SK-N-MC (cell line): ENCODE measurements around the gene PURA.

Source experiments
- EZH2 ChIP-seq: fragments of 200-600 bp; sonication (generic); IDR thresholded peaks from one replicate; pipeline ENCODE4 v1.6.1; 2017; ENCODE audit warnings: antibody characterized with exemption
- FOXP2 ChIP-seq: optimal IDR thresholded peaks from 2 replicates; pipeline ENCODE3; 2011; ENCODE audit warnings: mild to moderate bottlenecking, moderate library complexity; ENCODE audit not compliant: insufficient read depth; ENCODE audit errors: extremely low read length, control extremely low read depth
- POLR2AphosphoS5 ChIP-seq: IDR thresholded peaks from 2 replicates; pipeline ENCODE4 v1.6.1; 2012; ENCODE audit warnings: mild to moderate bottlenecking, low read depth, low read length, borderline replicate concordance

- TF ChIP-seq POLR2AphosphoS5 (no peak), EZH2 (no peak), FOXP2 (no peak)
These were observed 4.5 kb downstream of the PURA start for GRCh38 chr5:140118302-140118936.
